Activated effector memory CD4-positive, alpha-beta T cell treated with anti-CD3 and anti-CD28 coated beads, Interleukin-2, amount 50 U/mL, for 16 hours (primary cell): ENCODE data around the gene SCUBE3.

Experiments used
- DNase-seq: peaks from one replicate; pipeline ENCODE4 v3.0.0-alpha.2; 2020

Gene SCUBE3

GRCh38 chr6:35214869-35215664 lies 1.3 kb downstream of the SCUBE3 start:
- no peak for DNase-seq

- DNase-seq = no peak
Measured at GRCh38 chr6:35215665-35216411, 2.1 kb downstream of the SCUBE3 start.

- DNase-seq = no peak
Measured at GRCh38 chr6:35216412-35216732, 2.6 kb downstream of the SCUBE3 start.

- no peak for DNase-seq
Measured at GRCh38 chr6:35216851-35217811, 3.4 kb downstream of the SCUBE3 start.

GRCh38 chr6:35218021-35218420 lies 4.3 kb downstream of the SCUBE3 start:
- DNase-seq = no peak

- DNase-seq = no peak
Measured at GRCh38 chr6:35218456-35218855, 4.7 kb downstream of the SCUBE3 start.

GRCh38 chr6:35219683-35220326 lies 6.0 kb downstream of the SCUBE3 start:
- DNase-seq = no peak

GRCh38 chr6:35220711-35221110 lies 7.0 kb downstream of the SCUBE3 start:
- no peak for DNase-seq

- DNase-seq = no peak
Measured at GRCh38 chr6:35223396-35223795, 9.6 kb downstream of the SCUBE3 start.

GRCh38 chr6:35224720-35225119 lies 11.0 kb downstream of the SCUBE3 start:
- DNase-seq = no peak

- no peak for DNase-seq
Measured at GRCh38 chr6:35228481-35228880, 14.7 kb downstream of the SCUBE3 start.

- no peak for DNase-seq
Measured at GRCh38 chr6:35229304-35229703, 15.5 kb downstream of the SCUBE3 start.

GRCh38 chr6:35230498-35230897 lies 16.7 kb downstream of the SCUBE3 start:
- DNase-seq = no peak

- DNase-seq = no peak
Measured at GRCh38 chr6:35230950-35231349, 17.2 kb downstream of the SCUBE3 start.

GRCh38 chr6:35231563-35231962 lies 17.8 kb downstream of the SCUBE3 start:
- DNase-seq = no peak

- DNase-seq = no peak
Measured at GRCh38 chr6:35234901-35235300, 21.1 kb downstream of the SCUBE3 start.

- DNase-seq = peak; percentile 24
Measured at GRCh38 chr6:35236223-35236622, 22.5 kb downstream of the SCUBE3 start.

GRCh38 chr6:35237476-35237875 lies 23.7 kb downstream of the SCUBE3 start:
- no peak for DNase-seq

GRCh38 chr6:35238843-35239289 lies 25.1 kb downstream of the SCUBE3 start:
- peak; percentile 21 for DNase-seq

GRCh38 chr6:35239581-35239980 lies 25.8 kb downstream of the SCUBE3 start:
- peak; percentile 9 for DNase-seq

- peak; percentile 90 for DNase-seq
Measured at GRCh38 chr6:35240838-35241801, 27.4 kb downstream of the SCUBE3 start.
